CD14-positive monocyte (primary cell): ENCODE results near the gene ZNF594. TPM values are rescaled to one million over a fixed set of nuclear protein-coding genes. Genes with fewer than 3 reads are reported as not detected.
A peak's percentile ranks its signal among the peaks of the same experiment; 100 is the strongest.

Source experiments
- DNase-seq, 3 donors: peaks; one replicate each; pipeline ENCODE4 v3.0.0-alpha.2; 2011 to 2022
- H2AFZ ChIP-seq: 2 replicates; pipeline ENCODE4 v1.6.0; 2012; ENCODE audit warnings: mild to moderate bottlenecking, low read depth, low read length, inconsistent platforms; ENCODE audit not compliant: insufficient read depth, poor library complexity, severe bottlenecking
- H3K27ac ChIP-seq, 2 donors: 1 replicate in 1 of 2; 2 replicates in 1 of 2; pipeline ENCODE4 v1.5.1; 2012 to 2013; ENCODE audit warnings: low read length in 2 of 2, control low read depth in 1 of 2, inconsistent platforms in 1 of 2, low read depth in 1 of 2, mild to moderate bottlenecking in 1 of 2
- H3K27me3 ChIP-seq, 2 donors: one replicate each; pipeline versions ENCODE4 v1.6.0 to v1.6.1; 2011 to 2013; ENCODE audit warnings: low read length in 2 of 2; ENCODE audit not compliant: control insufficient read depth in 2 of 2, insufficient read depth in 2 of 2
- H3K36me3 ChIP-seq, 2 donors: replicated peaks in 1 of 2; 1 replicate in 1 of 2; 2 replicates in 1 of 2; pipeline versions ENCODE4 v1.5.1 to v1.6.1; 2012 to 2013; ENCODE audit warnings: low read length in 2 of 2, control low read depth in 1 of 2, inconsistent platforms in 1 of 2, mild to moderate bottlenecking in 1 of 2; ENCODE audit not compliant: insufficient read depth in 2 of 2, control insufficient read depth in 1 of 2
- H3K4me1 ChIP-seq, 2 donors: 1 replicate in 1 of 2; 2 replicates in 1 of 2; pipeline versions ENCODE4 v1.5.1 to v1.6.1; 2012 to 2013; ENCODE audit warnings: low read length in 2 of 2, control low read depth in 1 of 2, inconsistent platforms in 1 of 2, mild to moderate bottlenecking in 1 of 2, moderate library complexity in 1 of 2; ENCODE audit not compliant: insufficient read depth in 2 of 2, control insufficient read depth in 1 of 2
- H3K4me2 ChIP-seq: replicated peaks from 2 replicates; pipeline ENCODE3; 2012; ENCODE audit warnings: low read length, moderate library complexity, mild to moderate bottlenecking; ENCODE audit not compliant: poor library complexity, severe bottlenecking; ENCODE audit errors: extremely low read depth
- H3K4me3 ChIP-seq, 3 experiments: fragments of 200-600 bp in 1 of 3; sonication (generic) in 1 of 3; replicated peaks in 1 of 3; 1 replicate in 2 of 3; 2 replicates in 1 of 3; pipeline ENCODE4 v1.5.1; 2011 to 2013; ENCODE audit warnings: low read length in 3 of 3, mild to moderate bottlenecking in 3 of 3, control low read depth in 2 of 3, low read depth in 2 of 3, inconsistent platforms in 1 of 3, moderate library complexity in 1 of 3
- H3K79me2 ChIP-seq: 2 replicates; pipeline ENCODE4 v1.6.0; 2012; ENCODE audit warnings: mild to moderate bottlenecking, control low read depth, inconsistent platforms, low read length, moderate library complexity; ENCODE audit not compliant: insufficient read depth
- H3K9ac ChIP-seq: 2 replicates; pipeline ENCODE4 v1.6.0; 2017; ENCODE audit warnings: low read length, mild to moderate bottlenecking; ENCODE audit not compliant: insufficient read depth, poor library complexity, severe bottlenecking
- H3K9me3 ChIP-seq, 2 donors: replicated peaks in 1 of 2; 1 replicate in 1 of 2; 2 replicates in 1 of 2; pipeline versions ENCODE4 v1.5.1 to v1.6.1; 2012 to 2013; ENCODE audit warnings: low read length in 2 of 2, control low read depth in 1 of 2; ENCODE audit not compliant: control insufficient read depth in 1 of 2, insufficient read depth in 1 of 2
- H4K20me1 ChIP-seq: 2 replicates; pipeline ENCODE4 v1.6.0; 2012; ENCODE audit warnings: mild to moderate bottlenecking, low read length, control low read depth, moderate library complexity; ENCODE audit not compliant: insufficient read depth
- H3K27ac Mint-ChIP-seq, 7 donors: one replicate each; pipeline ENCODE4 v1.8.0; 2020; ENCODE audit warnings: mild to moderate bottlenecking in 7 of 7, mixed read lengths in 7 of 7, moderate library complexity in 6 of 7, inconsistent platforms in 2 of 7
- H3K27me3 Mint-ChIP-seq, 3 donors: one replicate each; pipeline ENCODE4 v1.8.0; 2021 to 2022; ENCODE audit warnings: low read depth in 3 of 3, mild to moderate bottlenecking in 3 of 3, mixed read lengths in 3 of 3, moderate library complexity in 3 of 3, inconsistent platforms in 1 of 3
- H3K36me3 Mint-ChIP-seq, 2 donors: one replicate each; pipeline ENCODE4 v1.8.0; 2020; ENCODE audit warnings: mixed read lengths in 2 of 2, inconsistent platforms in 1 of 2, mild to moderate bottlenecking in 1 of 2
- H3K4me1 Mint-ChIP-seq: one replicate; pipeline ENCODE4 v1.8.0; 2020; ENCODE audit warnings: mild to moderate bottlenecking, mixed read lengths
- H3K4me3 Mint-ChIP-seq, 2 donors: one replicate each; pipeline ENCODE4 v1.8.0; 2020; ENCODE audit warnings: mild to moderate bottlenecking in 2 of 2, mixed read lengths in 2 of 2, moderate library complexity in 1 of 2
- H3K9me3 Mint-ChIP-seq, 7 donors: one replicate each; pipeline ENCODE4 v1.8.0; 2020 to 2022; ENCODE audit warnings: mixed read lengths in 7 of 7, mild to moderate bottlenecking in 6 of 7, moderate library complexity in 6 of 7, inconsistent platforms in 2 of 7
- CTCF ChIP-seq: fragments of 200-600 bp; IDR thresholded peaks from one replicate; pipeline ENCODE4 v1.8.0; 2022; ENCODE audit warnings: antibody characterized with exemption, mild to moderate bottlenecking
- WGBS: methylation state at CpG from one replicate; pipeline ENCODE4 v1.1.5; 2013; ENCODE audit warnings: missing lambda C conversion rate; ENCODE audit not compliant: insufficient coverage; 5-methylcytosine and 5-hydroxymethylcytosine counted together
- intact Hi-C, 2 donors: fragments of 100-400 bp; cut with micrococcal nuclease; formaldehyde crosslinking; loops; one replicate each; pipeline versions ENCODE4 v1.15.0 to v1.15.1; 2023
- polyA plus RNA-seq, 3 donors: library from polyadenylated mRNA; depleted of rRNA in 1 of 3; unstranded in 2 of 3; stranded (reverse) in 1 of 3; fragments of 300-500 nt in 2 of 3; fragments of >200 nt in 1 of 3; fragmentation: Illumina TruSeq in 2 of 3; gene quantifications; 1 replicate in 2 of 3; 2 replicates in 1 of 3; pipeline ENCODE4 v1.2.3, GENCODE V29; 2012 to 2021

Gene ZNF594
- polyA plus RNA-seq, 3 donors, result 0.34 to 1.0 TPM; not detected in 1

GRCh38 chr17:5211458-5211857, 19.8 kb upstream of the ZNF594 start:
- Histone ChIP-seq H3K27ac (peak overlapping the region; percentile 34 to 70), H3K4me1 (peaks cover 36 to 42% of the 10 kb centered on the region in 2 donors), H3K36me3 (peaks cover 60 to 71% of the 10 kb centered on the region in 2 donors), H3K4me3 (peak overlapping the region in 1 of 3 experiments; percentile 38), H3K4me2 (peak overlapping the region; percentile 49), H3K79me2 (peaks cover 4% of the 10 kb centered on the region), H3K27me3 (no peaks in the 10 kb centered on the region), H2AFZ (no peak overlapping the region), H3K9ac (no peak overlapping the region), H3K9me3 (no peaks in the 10 kb centered on the region), H4K20me1 (peaks cover 63% of the 10 kb centered on the region)
- Mint-ChIP-seq H3K4me1 (peaks cover 41% of the 10 kb centered on the region), H3K27ac (peak overlapping the region; percentile 60 to 85 (median 79)), H3K9me3 (no peaks in the 10 kb centered on the region), H3K4me3 (peak overlapping the region in 1 of 2 donors; percentile 75), H3K27me3 (peaks cover 0 to 5% (median 0%) of the 10 kb centered on the region in 3 donors), H3K36me3 (peaks cover 74 to 77% of the 10 kb centered on the region in 2 donors)
- no peak for TF ChIP-seq CTCF
- 60% methylated on average over 1 of the region's 7 CpGs for WGBS
- intact Hi-C loops, result no loop called here
- DNase-seq, result peak in 2 of 3 donors; percentile 33 to 41

DNA sequence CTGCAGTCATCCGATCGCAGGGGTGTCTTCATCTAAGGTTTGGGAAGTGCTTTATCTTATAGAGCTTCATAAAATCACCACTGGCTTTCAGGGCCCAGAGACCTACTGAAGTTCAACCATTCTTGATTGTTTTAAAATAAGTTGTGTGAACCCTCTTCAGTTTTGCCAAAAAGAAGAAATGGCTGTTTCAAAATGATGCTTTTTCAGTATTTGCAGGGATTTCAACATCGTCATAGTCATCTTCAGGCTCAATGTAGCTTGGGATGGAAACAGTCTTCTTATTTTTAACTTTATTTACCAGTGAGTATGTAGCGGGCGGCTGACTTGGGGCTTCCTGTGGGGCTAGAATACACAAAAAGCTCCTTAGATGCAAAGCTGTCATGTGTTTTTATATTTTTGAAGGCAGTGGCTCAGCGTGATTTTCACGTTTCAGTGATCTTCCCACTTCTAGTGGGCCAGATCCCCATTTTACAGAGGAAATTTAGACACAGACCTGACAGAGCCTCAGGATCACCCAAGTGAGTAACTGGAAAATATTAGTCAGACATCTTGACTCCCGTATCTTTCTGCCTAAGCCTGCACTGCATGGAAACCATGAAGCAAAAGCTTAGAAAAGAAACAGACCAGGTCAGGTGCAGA, 19.1 kb upstream of the ZNF594 start:
- TF ChIP-seq CTCF, result no peak
- Mint-ChIP-seq H3K27ac (peak overlapping the region; percentile 40 to 85 (median 60)), H3K9me3 (no peaks in the 10 kb centered on the region), H3K4me1 (peaks cover 41% of the 10 kb centered on the region), H3K36me3 (peaks cover 70% of the 10 kb centered on the region in 2 donors), H3K27me3 (peaks cover 0 to 5% (median 0%) of the 10 kb centered on the region in 3 donors), H3K4me3 (peak overlapping the region in 1 of 2 donors; percentile 64)
- Histone ChIP-seq H3K4me2 (peak overlapping the region; percentile 49), H3K9ac (peak overlapping the region; percentile 12), H4K20me1 (peaks cover 55% of the 10 kb centered on the region), H2AFZ (no peak overlapping the region), H3K36me3 (peaks cover 56 to 64% of the 10 kb centered on the region in 2 donors), H3K27me3 (no peaks in the 10 kb centered on the region), H3K9me3 (no peaks in the 10 kb centered on the region), H3K27ac (peak overlapping the region; percentile 34 to 70), H3K4me3 (peak overlapping the region in 1 of 3 experiments; percentile 38), H3K4me1 (peaks cover 36 to 42% of the 10 kb centered on the region in 2 donors), H3K79me2 (peaks cover 4% of the 10 kb centered on the region)
- DNase-seq, result no peak
- intact Hi-C loops, result no loop called here
- WGBS, result 16% methylated on average over 4 of the region's 8 CpGs
